Heart right ventricle (tissue), 16 donors: ENCODE results near the gene LARGE1. TPM values are rescaled to one million over a fixed set of nuclear protein-coding genes. Genes with fewer than 3 reads are reported as not detected.

Experiments
- ATAC-seq, 8 donors: fragments of 200-7000 bp; cut with Tn5 transposase; one replicate each; pipeline ENCODE4 v1.9.1; 2020; ENCODE audit warnings: mild to moderate bottlenecking in 8 of 8, moderate library complexity in 8 of 8, moderate number of reproducible peaks in 1 of 8
- DNase-seq, 2 donors: peaks; one replicate each; pipeline ENCODE4 v3.0.0-alpha.2; 2020
- H3K27ac ChIP-seq, 10 donors: fragments of 200-600 bp; sonication (generic) in 2 of 10; one replicate each; pipeline versions ENCODE4 v1.5.0 to v1.8.0; 2020 to 2022; ENCODE audit warnings: mild to moderate bottlenecking in 3 of 10
- H3K27me3 ChIP-seq, 7 donors: fragments of 200-600 bp; one replicate each; pipeline ENCODE4 v1.8.0; 2021 to 2022; ENCODE audit warnings: mild to moderate bottlenecking in 2 of 7
- H3K36me3 ChIP-seq, 9 donors: fragments of 200-600 bp; sonication (generic) in 1 of 9; one replicate each; pipeline versions ENCODE4 v1.5.0 to v1.8.0; 2020 to 2022; ENCODE audit warnings: mild to moderate bottlenecking in 2 of 9
- H3K4me1 ChIP-seq, 9 donors: fragments of 200-600 bp; sonication (generic) in 1 of 9; one replicate each; pipeline versions ENCODE4 v1.5.0 to v1.8.0; 2020 to 2022; ENCODE audit warnings: mild to moderate bottlenecking in 4 of 9
- H3K4me3 ChIP-seq, 10 donors: fragments of 200-600 bp; sonication (generic) in 2 of 10; one replicate each; pipeline versions ENCODE4 v1.5.0 to v1.8.0; 2020 to 2022; ENCODE audit warnings: mild to moderate bottlenecking in 7 of 10, moderate library complexity in 2 of 10
- H3K9me3 ChIP-seq, 11 donors: fragments of 200-600 bp in 10 of 11; sonication (generic) in 2 of 11; one replicate each; pipeline versions ENCODE4 v1.5.0 to v1.8.0; 2013 to 2022; ENCODE audit warnings: mild to moderate bottlenecking in 2 of 11, control low read depth in 1 of 11, moderate library complexity in 1 of 11
- WGBS, 2 donors: extraction: QIAGEN DNeasy Blood & Tissue Kit; methylation state at CpG; one replicate each; pipeline ENCODE4 v1.1.7; 2013; ENCODE audit warnings: inconsistent platforms in 1 of 2; 5-methylcytosine and 5-hydroxymethylcytosine counted together
- intact Hi-C, 10 donors: fragments of 100-400 bp; cut with DNase I; formaldehyde crosslinking; loops; one replicate each; pipeline versions ENCODE4 v1.11.1 to v1.14.2; 2022
- polyA plus RNA-seq, 2 donors: library from polyadenylated mRNA; stranded (reverse); fragments of 200-250 nt; gene quantifications; one replicate each; pipeline ENCODE4 v1.2.3, GENCODE V29; 2013
- total RNA-seq, 10 donors: library from RNA; stranded (reverse); fragmentation: NEBNext Ultra II Directional in 3 of 10; extraction: Animal tissue kit (Norgen Biotek cat#: 25700) in 3 of 10; gene quantifications; one replicate each; pipeline versions ENCODE4 v1.2.1 to v1.2.4, GENCODE V29; 2021 to 2023
- TF ChIP-seq, protein P1 (sequence below), 9 donors: fragments of 200-600 bp; sonication (generic) in 2 of 9; IDR thresholded peaks; one replicate each; pipeline versions ENCODE4 v1.5.0 to v1.8.0; 2021 to 2022; ENCODE audit warnings: antibody characterized with exemption in 9 of 9, mild to moderate bottlenecking in 5 of 9, moderate library complexity in 1 of 9
- donor health status: Arrhythmogenic right ventricular cardiomyopathy.
- donor health status: ischemic (EF 13 %, LVEDD 7.1; RV severe dilation, severe dysfunction).
- donor health status: healthy with polysubstance abuse.
- donor health status: DM: no; HTN: yes; CAD: no.
- donor health status: DM: no; HTN: no; CAD: no.
- donor health status: ischemic (EF 25% LVEDD 6.9; RV normal size, moderate dysfunction).
- donor health status: ischemic (EF 25% LVEDD 5.7; RV mildly dilated, moderate dysfunction).
- donor health status: healthy.
- donor health status: DM: yes; HTN: yes; CAD: no.
- donor health status: Ischemic cardiomyopathy.
- donor health status: ischemic (EF 35%, LVEDD 5.7; RV mildly dilated, moderate dysfunction).
- donor health status: nonischemic (EF 11% LVEDD 7.7; RV severe dilation, severe dysfunction).
- donor health status: DM: yes; HTN: yes; CAD: no.
- donor health status: PGD.
- donor health status: ischemic (EF 29% LVEDD 5.4; RV normal size, mild dysfunction).
- donor health status: nonischemic (EF 23%, LVEDD 6.1; RV moderate dilation, normal function).

The LARGE1 gene
- total and polyA plus RNA-seq, 12 donors = 33.7 to 184 (median 144) TPM

DNA sequence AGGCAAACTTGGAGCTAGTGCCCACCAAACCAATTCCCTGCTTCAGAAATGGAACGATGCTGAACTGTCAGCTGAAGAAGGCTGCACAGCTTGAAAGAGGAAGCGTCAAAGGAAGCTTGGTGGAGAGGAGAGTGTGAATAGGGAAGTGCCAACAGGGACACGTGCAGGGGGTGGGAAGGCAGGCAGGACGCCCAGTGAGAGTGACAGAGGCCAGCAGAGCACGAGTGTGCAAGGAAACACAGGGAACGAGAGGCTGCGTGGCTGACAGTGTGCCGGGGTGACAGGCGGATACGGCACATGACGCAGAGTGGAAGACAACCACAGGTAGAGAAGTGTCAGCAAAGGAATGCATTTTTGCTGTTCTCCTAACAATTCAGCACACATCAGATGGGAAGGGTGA lies 196.4 kb downstream of the LARGE1 start:
- no peak overlapping the region for H3K27ac ChIP-seq
- H3K4me3 ChIP-seq = no peak overlapping the region
- ATAC-seq (peak in 5 of 8 donors; percentile 23 to 59 (median 35)), DNase-seq (peak in 1 of 2 donors; percentile 18)
- TF ChIP-seq, protein P1, sequence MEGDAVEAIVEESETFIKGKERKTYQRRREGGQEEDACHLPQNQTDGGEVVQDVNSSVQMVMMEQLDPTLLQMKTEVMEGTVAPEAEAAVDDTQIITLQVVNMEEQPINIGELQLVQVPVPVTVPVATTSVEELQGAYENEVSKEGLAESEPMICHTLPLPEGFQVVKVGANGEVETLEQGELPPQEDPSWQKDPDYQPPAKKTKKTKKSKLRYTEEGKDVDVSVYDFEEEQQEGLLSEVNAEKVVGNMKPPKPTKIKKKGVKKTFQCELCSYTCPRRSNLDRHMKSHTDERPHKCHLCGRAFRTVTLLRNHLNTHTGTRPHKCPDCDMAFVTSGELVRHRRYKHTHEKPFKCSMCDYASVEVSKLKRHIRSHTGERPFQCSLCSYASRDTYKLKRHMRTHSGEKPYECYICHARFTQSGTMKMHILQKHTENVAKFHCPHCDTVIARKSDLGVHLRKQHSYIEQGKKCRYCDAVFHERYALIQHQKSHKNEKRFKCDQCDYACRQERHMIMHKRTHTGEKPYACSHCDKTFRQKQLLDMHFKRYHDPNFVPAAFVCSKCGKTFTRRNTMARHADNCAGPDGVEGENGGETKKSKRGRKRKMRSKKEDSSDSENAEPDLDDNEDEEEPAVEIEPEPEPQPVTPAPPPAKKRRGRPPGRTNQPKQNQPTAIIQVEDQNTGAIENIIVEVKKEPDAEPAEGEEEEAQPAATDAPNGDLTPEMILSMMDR (IDR thresholded peaks at IDR 0.05) = no peak
- peaks cover 0 to 4% (median 0%) of the 10 kb centered on the region in 11 donors for H3K9me3 ChIP-seq
- no peaks in the 10 kb centered on the region for H3K36me3 ChIP-seq
- no peaks in the 10 kb centered on the region for H3K27me3 ChIP-seq
- peaks cover 0 to 51% (median 26%) of the 10 kb centered on the region in 9 donors for H3K4me1 ChIP-seq
- intact Hi-C loops = loop anchor here in 2 of 10 donors (10.0 kb wide), 2 partner anchors 69 to 119 kb away; no protein-coding TSS in a partner anchor
- WGBS, 2 donors = 59% methylated on average over 11 of the region's 11 CpGs

DNA sequence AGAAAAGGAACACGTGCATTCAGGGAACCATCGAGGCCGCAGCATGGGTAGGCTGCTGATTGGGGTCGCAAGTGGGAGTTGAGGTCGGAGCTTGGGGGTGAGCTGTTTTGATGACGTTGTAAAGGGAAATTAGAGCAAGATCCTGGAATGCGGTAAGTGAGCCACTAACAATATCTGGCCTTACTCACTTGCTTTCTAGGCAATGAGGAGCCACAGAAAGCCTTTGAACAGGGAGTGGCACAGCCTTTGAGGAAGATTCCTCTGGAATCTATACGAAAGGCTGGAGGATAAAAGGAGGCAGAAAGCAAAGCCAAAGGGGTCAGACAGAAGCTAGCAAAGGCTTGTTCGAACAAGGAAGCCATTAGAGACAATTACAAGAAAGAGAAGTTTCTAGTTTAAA lies 197.5 kb downstream of the LARGE1 start:
- no peak overlapping the region for H3K27ac ChIP-seq
- no peak for ATAC-seq
- TF ChIP-seq, protein P1 (IDR thresholded peaks at IDR 0.05) = no peak
- H3K4me3 ChIP-seq = no peak overlapping the region
- intact Hi-C loops = loop anchor here in 2 of 10 donors (10.0 kb wide), 2 partner anchors 68 to 118 kb away; no protein-coding TSS in a partner anchor
- H3K27me3 ChIP-seq = no peaks in the 10 kb centered on the region
- WGBS, 2 donors = 87 to 88% methylated on average over 9 of the region's 9 CpGs
- H3K36me3 ChIP-seq = no peaks in the 10 kb centered on the region
- H3K9me3 ChIP-seq = peaks cover 0 to 9% (median 0%) of the 10 kb centered on the region in 11 donors
- peaks cover 0 to 43% (median 24%) of the 10 kb centered on the region in 9 donors for H3K4me1 ChIP-seq
- DNase-seq = no peak

DNA sequence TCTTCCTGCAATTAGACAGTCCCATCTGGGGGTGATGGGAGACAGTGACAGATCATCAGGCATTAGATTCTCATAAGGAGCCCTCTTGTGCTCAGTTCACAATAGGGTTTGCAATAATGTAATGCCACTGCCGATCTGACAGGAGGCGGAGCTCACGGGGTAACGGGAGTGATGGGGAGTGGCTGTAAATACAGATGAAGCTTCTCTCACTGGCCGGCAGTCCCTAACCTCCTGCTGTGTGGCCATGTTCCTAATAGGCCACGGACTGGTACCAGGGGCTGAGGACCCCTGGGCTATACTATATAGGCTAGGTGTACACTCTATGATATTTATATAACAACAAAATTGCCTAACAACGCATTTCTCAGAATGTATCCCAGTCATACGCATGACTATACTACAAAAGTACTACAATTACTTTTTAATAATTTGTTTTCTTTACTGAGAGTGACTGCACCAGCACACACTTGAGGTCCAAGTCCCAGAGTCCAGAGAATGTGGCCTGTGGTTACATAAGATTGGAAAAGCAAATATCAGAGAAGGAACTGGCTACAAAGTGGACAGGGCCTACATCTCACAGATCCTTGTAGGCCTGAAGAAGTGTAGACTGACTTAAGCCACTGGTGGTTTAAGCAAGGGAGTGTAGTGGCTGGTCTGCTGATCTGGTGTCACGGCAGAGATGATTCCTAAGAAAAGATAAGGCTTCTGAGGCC lies 200.0 kb downstream of the LARGE1 start:
- TF ChIP-seq, protein P1 (IDR thresholded peaks at IDR 0.05) = no peak
- Histone ChIP-seq H3K4me1 (peaks cover 0 to 33% (median 9%) of the 10 kb centered on the region in 9 donors), H3K4me3 (no peak overlapping the region), H3K27me3 (no peaks in the 10 kb centered on the region), H3K9me3 (peaks cover 0 to 11% (median 0%) of the 10 kb centered on the region in 11 donors), H3K36me3 (no peaks in the 10 kb centered on the region), H3K27ac (peak overlapping the region in 1 of 10 donors; percentile 13)
- 82 to 90% methylated on average over 9 of the region's 9 CpGs for WGBS, 2 donors
- ATAC-seq (no peak), DNase-seq (no peak)
- intact Hi-C loops = loop anchor here in 2 of 10 donors (10.0 kb wide), 2 partner anchors 66 to 116 kb away; no protein-coding TSS in a partner anchor

DNA sequence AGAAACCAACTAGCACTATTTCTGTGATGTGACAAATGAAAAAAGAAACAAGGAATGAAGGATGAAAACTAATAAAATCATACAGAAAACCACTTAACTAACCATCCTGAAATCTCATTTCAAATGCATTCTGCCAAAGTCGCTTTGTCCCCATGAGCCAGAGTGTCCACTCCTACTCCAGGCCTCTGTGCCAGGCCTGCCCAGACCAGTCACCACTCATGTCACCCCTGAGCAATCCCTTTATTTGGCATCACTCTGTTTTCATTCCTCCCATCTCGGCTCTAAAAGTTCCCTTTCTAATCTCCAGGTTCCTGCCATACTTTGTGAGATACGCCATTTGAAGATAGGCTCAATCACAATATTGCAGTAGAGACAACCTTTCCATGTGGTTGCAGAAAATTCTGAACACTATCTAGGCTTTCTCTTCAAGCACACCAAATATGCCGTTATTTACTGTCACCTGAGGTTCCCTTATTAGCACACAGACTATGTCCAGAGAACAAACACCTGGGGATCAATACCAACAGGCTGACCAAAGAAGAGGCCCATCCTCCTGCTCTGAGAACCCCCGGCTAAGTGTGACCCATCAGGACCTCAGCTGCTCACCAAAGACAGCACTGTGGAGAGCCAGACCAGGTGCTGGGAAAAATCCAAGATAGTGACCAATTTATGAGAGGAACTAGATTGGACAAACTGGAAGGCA lies 202.4 kb downstream of the LARGE1 start:
- Histone ChIP-seq H3K27ac (peak overlapping the region in 5 of 10 donors; percentile 16 to 39 (median 26)), H3K4me3 (no peak overlapping the region), H3K4me1 (peaks cover 0 to 18% (median 4%) of the 10 kb centered on the region in 9 donors), H3K36me3 (no peaks in the 10 kb centered on the region), H3K27me3 (no peaks in the 10 kb centered on the region), H3K9me3 (peaks cover 0 to 35% (median 10%) of the 10 kb centered on the region in 11 donors)
- TF ChIP-seq, protein P1 (IDR thresholded peaks at IDR 0.05) = no peak
- peak in 1 of 2 donors; percentile 10 for DNase-seq
- peak in 7 of 8 donors; percentile 55 to 94 (median 84) for ATAC-seq
- 66 to 76% methylated on average over 5 of the region's 5 CpGs for WGBS, 2 donors
- intact Hi-C loops = no loop called here
